Activated naive CD8-positive, alpha-beta T cell treated with anti-CD3 and anti-CD28 coated beads, Interleukin-2, amount 50 U/mL, for 16 hours (primary cell): Measurements from ENCODE around the gene SOX30.
"Not testable (repeated sequence)": the region's sequence is repeated elsewhere in the genome, so short reads cannot be mapped to it uniquely, and the experiment has no call there.

Source experiments
- DNase-seq: peaks from one replicate; pipeline ENCODE4 v3.0.0-alpha.2; 2020; ENCODE audit warnings: low read depth, low spot score

Gene SOX30

DNA sequence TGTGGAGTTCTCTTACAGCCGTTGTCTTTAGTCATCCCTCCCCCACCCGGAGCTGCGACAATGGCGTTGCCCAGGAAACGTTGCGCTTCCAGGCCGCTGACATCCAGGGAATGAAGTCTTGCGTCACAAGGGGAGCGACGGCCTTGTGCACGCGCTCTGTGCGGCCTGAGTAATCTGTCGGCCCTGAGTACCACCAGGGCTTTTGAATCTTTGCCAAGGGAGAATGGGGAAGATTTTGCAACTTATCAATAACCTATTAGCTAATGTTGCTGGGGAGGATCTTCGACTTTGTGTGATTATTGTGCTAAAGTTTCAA, at the start of gene SOX30:
SOX30 (minus strand) TSS at position 62 of the 316 bp plus-strand sequence. CDS start 360 bp downstream, outside the sequence.
- DNase-seq, result no peak

DNA sequence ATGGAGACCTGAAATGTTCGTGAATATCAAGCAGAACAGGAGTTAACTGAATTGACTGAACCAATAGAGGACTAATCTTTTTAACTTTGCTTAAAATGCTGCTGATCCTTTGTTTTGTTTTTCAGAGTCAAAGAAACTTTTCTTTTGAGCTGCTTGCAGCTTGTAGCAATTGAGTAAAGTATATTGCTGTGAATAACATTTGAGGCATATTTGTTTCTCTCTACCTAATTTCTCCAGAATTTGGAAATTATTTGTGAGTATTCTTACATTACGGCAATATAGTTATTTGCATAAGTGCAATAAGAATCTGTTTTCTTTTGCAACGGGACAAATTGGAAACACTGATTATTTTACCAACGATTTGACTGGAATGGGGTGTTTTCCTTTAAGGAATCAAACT, 46.4 kb upstream of the SOX30 start:
- not testable (repeated sequence) for DNase-seq

DNA sequence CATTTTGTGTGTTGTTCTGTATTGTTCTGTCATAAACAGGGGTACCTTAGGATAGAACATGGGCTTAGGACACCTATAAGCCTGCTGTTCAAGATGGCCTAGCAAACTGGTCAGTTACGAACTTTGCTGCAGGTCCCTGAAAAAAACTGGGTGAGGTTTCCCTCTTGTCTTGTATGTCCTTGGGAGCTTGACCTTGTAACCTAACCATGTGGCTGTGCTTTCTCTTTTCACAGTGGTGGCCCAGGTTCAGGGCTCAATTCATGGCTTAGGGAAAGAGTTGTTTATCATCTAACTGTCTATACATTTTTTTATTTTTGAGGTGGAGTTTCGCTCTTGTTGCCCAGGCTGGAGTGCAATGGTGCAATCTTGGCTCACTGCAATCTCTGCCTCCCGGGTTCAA, 43.9 kb upstream of the SOX30 start:
- DNase-seq, result not testable (repeated sequence)

DNA sequence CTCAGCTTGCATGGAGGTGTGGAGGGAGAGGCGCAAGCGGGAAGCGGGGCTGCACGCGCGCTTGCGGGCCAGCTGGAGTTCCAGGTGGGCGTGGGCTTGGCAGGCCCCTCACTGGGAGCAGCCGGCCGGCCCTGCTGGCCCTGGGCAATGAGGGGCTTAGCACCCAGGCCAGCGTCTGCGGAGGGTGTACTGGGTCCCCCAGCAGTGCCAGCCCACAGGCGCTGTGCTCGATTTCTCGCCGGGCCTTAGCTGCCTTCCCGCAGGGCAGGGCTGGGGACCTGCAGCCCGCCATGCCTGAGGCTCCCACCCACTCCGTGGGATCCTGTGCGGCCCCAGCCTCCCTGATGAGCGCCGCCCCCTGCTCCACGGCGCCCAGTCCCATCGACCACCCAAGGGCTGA, 41.6 kb upstream of the SOX30 start:
- not testable (repeated sequence) for DNase-seq

DNA sequence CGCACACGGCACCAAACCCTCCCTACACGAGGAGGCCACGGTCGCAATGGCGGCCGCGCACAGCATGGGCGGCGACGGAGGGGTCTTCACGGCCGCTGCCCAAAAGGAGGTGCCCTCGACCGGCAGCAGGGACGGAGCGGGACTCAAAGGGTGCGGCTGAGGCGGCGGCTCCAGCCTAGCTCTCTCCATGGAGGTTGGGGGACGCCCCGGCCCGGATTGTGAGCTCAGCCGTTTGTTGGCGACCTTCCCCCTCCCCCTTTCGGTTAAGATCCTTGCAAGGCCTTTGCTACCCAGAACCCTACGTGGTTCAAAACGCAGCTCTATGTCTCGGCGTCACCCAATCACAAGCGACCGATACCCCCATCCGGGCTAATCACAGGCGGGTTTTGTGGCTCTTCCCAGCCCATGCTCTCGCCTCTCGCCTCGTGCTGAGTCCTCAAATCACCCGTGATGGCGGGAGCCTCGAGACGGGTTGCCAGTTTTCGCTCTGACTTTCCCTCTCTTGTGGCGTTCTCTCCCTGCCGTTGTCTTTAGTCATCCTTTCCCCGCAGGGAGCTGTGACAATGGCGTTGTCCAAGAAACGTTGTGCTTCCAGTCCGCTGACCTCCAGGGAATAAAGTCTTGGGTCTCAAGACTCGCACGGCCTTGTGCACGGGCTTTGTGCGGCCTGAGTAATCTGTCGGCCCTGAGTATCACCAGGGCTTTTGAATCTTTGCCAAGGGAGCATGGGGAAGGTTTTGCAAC, 38.6 kb upstream of the SOX30 start:
- no peak for DNase-seq

DNA sequence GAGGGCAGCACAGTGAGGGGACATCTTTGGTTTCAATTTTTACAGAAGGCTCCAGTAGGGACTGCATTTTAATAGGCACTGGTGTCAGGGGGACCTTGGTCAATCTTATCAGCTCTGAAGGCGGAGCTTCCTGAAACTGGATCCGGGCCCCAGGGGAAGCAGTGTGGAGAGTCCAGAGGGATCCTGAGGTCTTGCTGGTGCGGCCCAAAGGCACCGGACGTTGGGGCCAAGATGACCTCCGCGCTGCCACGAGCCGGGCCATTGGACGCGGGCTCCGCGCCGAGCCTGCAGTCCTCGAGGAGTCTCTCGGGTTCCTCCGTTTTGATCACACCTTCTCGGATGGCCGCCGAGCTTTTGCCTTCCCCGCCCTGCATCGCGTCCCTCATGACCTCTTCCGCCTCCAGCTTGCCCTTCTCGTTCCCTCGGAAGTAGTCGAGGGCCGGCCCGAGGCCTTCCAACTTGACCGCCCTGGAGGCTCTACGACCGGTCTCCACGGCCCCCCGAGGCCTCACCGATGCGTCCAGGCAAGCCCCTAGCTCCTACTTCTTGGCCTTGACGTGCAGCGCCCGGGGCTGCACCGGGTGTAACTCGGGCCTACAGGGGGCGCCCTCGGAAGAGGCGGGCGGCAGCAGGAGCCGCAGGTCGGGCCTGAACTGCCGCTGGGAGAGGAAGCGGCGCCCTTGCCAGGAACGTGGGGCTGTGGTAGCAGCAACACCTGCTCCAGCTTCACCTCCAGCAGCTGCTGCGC, 37.9 kb upstream of the SOX30 start:
- DNase-seq, result no peak

DNA sequence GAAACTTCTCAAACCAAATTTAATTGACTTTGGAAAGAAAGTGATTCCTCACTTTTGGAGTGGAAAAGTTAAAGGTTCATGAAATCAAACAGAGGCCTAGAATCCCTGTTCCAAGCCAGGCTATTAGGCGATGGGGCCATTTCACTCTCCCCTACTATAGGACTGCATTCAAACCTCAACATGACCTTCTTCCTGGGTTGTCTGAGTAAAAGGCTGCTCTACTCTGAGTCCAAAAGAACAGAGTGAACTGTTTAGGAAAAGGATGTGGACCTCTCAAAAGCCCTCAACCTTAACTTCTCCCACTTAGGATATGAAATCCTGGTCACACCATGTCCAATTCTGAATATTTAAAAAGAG, 34.9 kb upstream of the SOX30 start:
- DNase-seq, result no peak

DNA sequence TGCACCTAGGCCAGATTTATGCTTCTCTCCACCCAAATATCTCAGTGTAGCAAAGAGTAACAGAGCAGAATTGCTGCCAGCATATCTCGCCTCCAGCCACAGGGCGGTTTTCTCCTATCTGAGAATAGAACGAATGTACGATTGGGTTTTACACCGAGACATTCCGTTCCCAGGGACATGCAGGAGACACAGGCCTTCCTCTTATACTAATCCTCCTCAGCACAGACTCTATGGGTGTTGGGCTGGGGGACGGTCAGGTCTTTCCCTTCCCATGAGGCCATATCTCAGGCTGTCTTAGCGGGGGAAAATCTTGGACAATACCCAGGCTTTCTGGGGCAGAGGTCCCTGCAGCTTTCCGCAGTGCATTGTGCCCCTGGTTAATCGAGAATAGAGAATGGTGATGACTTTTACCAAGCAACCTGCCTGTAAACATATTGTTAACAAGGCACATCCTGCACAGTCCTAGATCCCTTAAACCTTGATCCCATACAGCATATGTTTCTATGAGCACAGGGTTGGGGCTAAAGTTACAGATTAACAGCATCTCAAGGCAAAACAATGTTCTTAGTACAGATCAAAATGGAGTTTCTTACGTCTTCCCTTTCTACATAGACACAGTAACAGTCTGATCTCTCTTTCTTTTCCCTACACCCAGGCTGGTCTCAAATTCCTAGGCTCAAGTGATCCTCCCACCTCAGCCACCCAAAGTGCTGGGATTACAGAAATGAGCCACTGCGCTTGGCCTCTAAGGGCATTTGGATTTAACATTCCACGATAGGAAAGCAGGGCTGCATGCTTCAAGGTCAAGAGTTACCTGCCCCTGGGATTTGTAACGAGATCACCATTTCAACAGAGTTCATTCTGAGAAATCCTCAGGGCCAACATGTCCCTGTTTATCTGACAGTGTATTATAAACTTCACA, 34.3 kb upstream of the SOX30 start:
- DNase-seq, result not testable (repeated sequence)

DNA sequence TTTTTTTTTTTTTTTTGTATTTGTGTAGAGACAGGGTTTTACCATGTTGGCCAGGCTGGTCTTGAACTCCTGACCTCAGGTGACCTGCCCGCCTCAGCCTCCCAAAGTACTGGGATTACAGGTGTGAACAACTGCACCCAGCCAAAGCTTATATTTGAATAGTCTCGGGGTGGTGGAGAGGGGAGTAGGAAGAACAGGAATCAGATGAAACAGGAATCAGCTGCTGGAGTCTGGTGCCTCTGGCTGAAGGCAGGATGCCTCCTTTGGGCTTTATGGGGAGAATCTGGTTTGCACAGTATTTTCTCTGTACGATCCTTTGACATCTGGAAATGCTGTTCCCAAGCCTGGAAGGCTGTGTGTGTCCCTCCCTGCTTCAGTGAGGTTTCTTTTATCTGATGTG, 30.0 kb upstream of the SOX30 start:
- no peak for DNase-seq

DNA sequence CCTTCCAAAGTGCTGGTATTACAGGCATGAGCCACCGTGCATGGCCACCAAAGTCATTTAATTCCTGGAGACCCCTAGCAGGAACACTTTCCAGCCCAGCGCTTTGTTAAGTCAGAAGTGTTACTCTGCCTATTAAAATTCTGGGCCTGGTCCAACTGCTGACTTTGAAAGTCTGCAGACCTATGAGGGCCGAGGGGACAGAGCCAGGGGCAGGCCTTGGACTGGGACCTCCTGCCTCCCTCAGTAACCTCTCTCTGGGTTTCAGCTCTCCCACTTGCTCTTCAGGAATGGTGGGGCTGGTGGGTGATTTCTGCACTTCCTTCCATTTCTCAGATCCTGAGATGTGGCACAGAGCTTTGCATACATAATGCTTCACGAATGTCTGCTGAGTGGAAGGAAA, 28.8 kb upstream of the SOX30 start:
- DNase-seq, result no peak

DNA sequence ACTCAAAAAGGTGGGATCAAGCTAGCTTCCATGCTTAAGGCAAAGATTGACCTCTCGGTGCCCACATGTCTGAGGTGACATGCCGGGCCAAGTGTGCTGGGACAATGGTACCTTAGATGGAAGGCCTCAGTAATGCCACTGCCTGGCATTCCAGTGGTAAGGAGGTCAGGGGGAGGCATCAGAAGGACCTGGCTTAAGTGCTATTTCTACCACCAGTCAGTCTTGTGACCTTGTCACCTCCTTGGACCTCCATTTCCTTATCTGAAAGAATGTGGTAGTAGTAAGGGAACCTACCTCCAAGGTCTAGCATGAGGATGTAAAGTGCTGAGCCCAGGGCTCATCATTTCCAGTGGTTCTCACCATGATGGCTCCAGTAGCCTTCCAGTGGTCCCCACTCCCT, 28.0 kb upstream of the SOX30 start:
- DNase-seq, result no peak

DNA sequence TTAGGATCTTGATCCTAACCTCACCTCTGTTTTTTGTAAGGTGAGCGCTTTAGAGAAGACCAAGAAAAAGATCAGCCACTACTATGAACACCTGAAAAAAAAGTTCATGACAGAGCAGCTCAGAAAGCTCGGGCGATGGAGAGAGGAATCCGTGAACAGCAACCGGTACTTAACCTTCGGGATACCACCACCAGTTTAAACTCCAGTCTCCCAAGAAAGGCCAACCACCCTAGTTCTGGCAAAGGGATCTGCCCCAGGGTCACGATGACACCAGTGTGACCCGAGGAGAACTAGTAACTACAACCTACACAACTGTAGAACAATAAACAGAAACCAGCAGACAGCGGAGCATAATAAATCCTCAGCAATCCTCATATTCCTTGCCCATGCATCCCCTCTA, 27.6 kb upstream of the SOX30 start:
- DNase-seq, result no peak

DNA sequence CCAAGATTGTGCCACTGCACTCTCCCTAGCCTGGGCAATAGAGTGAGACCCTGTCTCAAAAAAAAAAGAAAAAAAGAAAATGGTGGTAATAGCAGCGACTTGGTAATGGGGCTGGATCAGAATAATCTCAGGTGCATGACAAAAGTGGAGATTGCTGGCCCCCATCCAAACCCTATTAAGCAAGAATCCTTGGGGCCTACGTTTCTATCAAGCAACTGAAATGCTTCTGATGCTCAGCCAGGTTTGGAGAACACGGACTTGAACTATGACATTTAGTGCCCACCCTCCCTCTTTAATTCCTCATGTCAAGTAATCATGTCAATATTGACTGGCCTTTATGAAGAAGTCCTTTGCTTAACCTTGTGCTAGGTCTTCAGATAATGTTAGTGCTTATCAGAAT, 25.7 kb upstream of the SOX30 start:
- no peak for DNase-seq

DNA sequence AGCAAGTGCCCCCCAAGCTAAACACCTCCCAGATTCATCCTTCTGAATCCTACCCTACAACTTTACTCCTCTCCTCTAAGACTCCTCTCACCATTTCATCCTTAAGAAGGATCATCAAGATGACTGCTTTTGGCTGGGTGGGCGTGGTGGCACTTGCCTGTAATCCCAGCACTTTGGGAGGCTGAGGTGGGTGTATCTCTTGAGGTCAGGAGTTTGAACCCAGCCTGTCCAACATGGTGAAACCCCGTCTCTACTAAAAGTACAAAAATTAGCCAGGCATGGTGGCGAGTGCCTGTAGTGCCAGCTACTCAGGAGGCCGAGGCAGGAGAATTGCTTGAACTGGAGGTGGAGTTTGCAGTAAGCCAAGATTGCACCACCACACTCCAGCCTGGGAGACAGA, 22.1 kb upstream of the SOX30 start:
- DNase-seq, result not testable (repeated sequence)

DNA sequence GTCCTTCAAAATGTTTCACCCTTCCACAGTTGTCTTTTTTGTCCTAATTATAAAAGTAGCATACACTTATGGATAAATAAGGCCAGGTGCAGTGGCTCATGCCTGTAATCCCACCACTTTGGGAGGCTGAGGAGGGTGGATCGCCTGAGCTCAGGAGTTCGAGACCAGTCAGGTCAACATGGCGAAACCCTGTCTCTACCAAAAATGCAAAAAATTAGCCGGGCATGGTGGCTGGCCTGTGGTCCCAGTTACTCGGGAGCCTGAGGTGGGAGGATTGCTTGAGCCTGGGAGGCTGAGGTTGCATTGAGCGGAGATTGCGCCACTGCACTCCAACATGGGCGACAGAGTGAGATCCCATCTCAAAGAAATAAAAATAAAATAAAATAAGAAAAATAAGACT, 20.7 kb upstream of the SOX30 start:
- DNase-seq, result no peak

DNA sequence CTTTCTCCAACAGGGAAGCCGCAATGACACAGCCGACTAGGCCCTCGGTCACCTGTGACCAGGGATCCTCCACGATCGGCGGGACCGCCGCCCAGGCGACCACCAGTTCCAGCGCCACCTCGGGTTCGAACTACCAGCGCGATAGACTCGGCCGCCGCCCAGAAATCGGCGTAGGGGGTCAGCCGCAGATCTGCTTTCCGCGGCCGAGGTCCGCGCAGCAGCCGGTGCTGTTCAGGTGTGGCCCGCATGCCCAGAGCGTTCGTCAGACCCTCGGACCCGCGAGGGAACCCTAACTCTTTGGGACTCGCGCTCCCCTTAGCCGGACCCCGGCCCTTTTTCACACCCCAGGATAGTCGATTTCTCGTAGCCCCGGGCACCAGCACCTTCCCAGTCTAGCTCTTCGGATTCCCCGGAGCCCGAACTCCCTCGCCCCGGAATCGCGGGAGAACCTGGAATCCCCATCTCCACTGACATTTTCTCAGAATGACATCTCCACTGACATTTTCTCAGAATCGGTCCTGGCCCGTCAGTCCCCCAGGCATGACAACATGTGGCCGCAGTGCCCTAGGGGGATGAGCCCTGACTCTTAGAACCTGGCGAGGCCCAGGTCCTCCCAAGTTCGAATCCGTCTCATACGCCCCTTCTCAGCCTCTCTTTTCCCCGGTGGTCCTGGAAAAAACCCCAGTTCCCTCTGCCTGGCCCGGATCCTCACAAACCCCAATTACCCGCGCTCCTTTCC, 19.5 kb upstream of the SOX30 start:
- DNase-seq, result no peak

DNA sequence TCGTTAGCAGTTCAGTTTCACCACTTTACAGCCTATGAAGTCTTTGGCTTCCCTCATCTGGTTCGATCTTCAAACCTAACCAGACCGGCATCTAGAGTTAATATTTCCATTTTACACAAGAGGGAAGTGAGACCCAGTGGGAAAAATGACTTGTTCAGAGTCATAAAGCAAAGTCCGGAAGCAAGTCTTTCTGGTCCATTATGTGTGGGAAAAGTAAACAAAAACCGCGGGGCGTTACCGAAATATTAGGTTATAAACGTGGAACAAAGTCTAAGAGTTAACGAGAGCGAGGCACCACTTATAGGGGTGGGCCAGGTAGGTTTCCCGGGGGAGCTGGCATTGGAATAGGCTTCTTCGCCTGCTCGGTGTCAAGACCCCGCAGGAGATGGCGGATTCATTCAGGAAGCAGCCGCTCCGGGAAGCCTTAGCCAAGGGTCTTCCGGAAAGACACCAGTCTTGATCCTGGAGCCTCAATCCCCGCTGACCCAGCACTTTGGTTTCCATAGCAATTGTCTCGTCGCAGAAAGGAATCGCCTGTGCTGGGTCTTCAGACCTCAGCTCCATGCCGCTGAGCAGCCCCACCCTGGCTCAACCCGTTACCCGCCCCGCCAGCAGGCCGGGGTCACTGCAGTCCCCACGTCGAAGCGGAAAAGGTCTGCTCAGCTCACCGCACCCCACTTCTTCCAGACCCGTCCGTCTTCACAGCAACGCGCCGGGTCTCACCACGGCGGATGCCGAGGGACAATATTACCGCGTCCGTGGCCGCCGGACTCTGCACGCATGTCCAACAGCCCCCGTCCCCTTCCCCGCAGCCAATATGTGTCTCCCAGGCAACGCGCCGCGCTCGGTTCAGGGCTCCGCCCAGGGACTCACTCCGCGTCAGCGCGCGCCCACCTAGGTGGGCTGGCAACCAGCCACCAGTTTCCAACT, 18.7 kb upstream of the SOX30 start, which contains the start of gene C5orf52:
C5orf52 (plus strand) TSS at position 872 of the 930 bp plus-strand sequence. CDS start 82 bp downstream, outside the sequence.
- no peak for DNase-seq

DNA sequence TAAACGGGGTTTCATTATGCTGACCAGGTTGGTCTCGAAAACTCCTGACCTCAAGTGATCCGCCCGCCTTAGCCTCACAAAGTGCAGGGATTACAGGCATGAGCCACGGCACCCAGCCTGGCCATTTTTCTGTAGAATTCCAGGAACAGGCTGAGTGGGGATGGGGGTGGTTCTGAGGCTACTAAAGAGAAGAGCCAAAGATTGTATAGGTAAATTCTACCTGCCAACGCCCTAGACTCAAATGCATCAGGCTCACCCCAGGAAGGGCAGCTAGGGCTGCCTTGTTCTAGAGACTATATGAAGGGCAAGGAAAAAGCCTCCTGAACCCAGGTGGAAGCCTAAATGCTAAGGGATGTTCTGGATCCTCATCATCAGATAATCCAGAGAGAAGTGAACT, 17.5 kb upstream of the SOX30 start:
- no peak for DNase-seq

DNA sequence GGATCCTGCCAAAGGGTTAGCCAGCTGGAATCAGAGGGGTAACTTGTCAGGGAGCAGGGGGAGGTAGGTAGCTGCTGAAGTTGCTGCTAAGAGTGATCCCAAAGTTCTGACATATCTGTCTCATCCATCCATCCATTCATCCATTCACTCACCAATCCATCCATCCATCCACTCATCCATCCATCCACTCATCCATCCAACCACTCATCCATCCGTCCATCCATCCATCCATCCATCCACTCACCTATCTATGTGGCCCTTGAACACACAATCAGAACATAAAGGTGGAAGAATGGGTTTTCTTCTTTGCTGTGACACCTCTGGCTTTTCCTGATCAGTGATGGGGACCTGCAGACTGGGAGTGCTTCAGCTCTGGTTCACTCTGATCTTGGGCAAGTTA, 16.1 kb upstream of the SOX30 start:
- no peak for DNase-seq

DNA sequence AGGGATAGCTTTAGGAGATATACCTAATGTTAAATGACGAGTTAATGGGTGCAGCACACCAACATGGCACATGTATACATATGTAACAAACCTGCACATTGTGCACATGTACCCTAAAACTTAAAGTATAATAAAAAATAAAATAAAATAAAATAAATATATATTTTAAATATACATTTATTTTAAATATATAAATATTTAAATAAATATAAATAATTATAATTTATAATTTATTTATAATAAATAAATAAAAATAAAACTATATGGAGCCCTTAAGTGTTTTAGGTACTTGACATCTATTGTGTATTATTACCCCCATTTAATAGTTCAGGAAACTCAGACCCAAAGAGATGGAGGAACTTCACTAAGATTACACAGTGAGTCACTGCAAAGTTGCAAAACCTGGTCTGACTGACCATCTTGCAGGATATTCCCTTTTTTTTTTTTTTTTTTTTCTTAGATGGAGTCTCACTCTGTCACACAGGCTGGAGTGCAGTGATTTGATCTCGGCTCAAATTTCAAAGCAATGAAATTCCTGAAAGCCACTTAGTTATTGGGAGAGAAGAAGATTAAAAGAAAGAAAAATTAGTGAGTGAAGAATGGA, 13.3 kb upstream of the SOX30 start:
- no peak for DNase-seq
